Endothelial cell of umbilical vein (primary cell): ENCODE data around the gene CIROP. TPM values are rescaled to one million over a fixed set of nuclear protein-coding genes. Genes with fewer than 3 reads are reported as not detected.

Source experiments
- BruUV-seq: library from RNA; stranded (reverse); fragments of 400-500 nt; replicated peaks from 2 replicates; lab custom pipeline; 2021; lab: Mats Ljungman, UMichigan
- CTCF ChIA-PET: fragments of 300-600, 350-600 bp; sonication (Branson Sonifier 250); formaldehyde crosslinking; loops from one replicate; lab custom pipeline; 2021; ENCODE audit warnings: antibody characterized with exemption, inconsistent platforms; lab: Charles Lee
- POLR2A ChIA-PET: fragments of 300-600, 350-600 bp; sonication (Branson Sonifier 250); formaldehyde crosslinking; loops from one replicate; lab custom pipeline; 2021; ENCODE audit warnings: antibody characterized with exemption, inconsistent platforms; lab: Charles Lee
- DNase-seq: peaks from one replicate; pipeline ENCODE4 v3.0.0-alpha.2; 2011; ENCODE audit warnings: low read depth, low spot score
- FAIRE-seq: peaks from 2 replicates; lab custom pipeline; 2011; peaks lifted over from hg19 to GRCh38; lab: Jason Lieb, UNC
- H2AFZ ChIP-seq: 2 replicates; pipeline ENCODE4 v1.6.0; 2012; ENCODE audit warnings: low read depth, low read length, control low read depth, inconsistent platforms
- H3K27ac ChIP-seq: 2 replicates; pipeline ENCODE4 v1.5.1; 2011; ENCODE audit warnings: low read depth, mild to moderate bottlenecking, control low read depth, low read length, moderate library complexity; ENCODE audit not compliant: insufficient read depth
- H3K27me3 ChIP-seq, 2 experiments: 2 replicates each; pipeline versions ENCODE4 v1.6.0 to v1.6.1; 2011; ENCODE audit warnings: low read length in 2 of 2, mixed read lengths in 1 of 2; ENCODE audit not compliant: control insufficient read depth in 2 of 2, insufficient read depth in 2 of 2
- H3K36me3 ChIP-seq, 2 experiments: 2 replicates in 1 of 2; 3 replicates in 1 of 2; pipeline ENCODE4 v1.5.1; 2011; ENCODE audit warnings: low read length in 2 of 2, mild to moderate bottlenecking in 1 of 2, moderate library complexity in 1 of 2; ENCODE audit not compliant: control insufficient read depth in 2 of 2, insufficient read depth in 2 of 2; ENCODE audit errors: extremely low read depth in 1 of 2
- H3K4me1 ChIP-seq: 3 replicates; pipeline ENCODE4 v1.5.1; 2011; ENCODE audit warnings: mild to moderate bottlenecking, low read length; ENCODE audit not compliant: control insufficient read depth, insufficient read depth; ENCODE audit errors: extremely low read depth
- H3K4me2 ChIP-seq: 2 replicates; pipeline ENCODE4 v1.6.1; 2011; ENCODE audit warnings: low read length, control low read depth, mixed read lengths; ENCODE audit not compliant: insufficient read depth
- H3K4me3 ChIP-seq, 3 experiments: fragments of 200-600 bp in 1 of 3; sonication (generic), shearing (Covaris generic) in 1 of 3; replicated peaks in 1 of 3; 2 replicates each; pipeline ENCODE4 v1.5.1; 2011 to 2016; ENCODE audit warnings: control low read depth in 3 of 3, low read length in 3 of 3, mild to moderate bottlenecking in 2 of 3, inconsistent platforms in 1 of 3, low read depth in 1 of 3, moderate library complexity in 1 of 3; ENCODE audit not compliant: insufficient read depth in 1 of 3
- H3K79me2 ChIP-seq: 2 replicates; pipeline ENCODE4 v1.6.0; 2012; ENCODE audit warnings: low read length, inconsistent platforms; ENCODE audit not compliant: control insufficient read depth, insufficient read depth
- H3K9ac ChIP-seq: replicated peaks from 2 replicates; pipeline ENCODE3; 2011; ENCODE audit warnings: low read length, control low read depth; ENCODE audit not compliant: insufficient read depth; ENCODE audit errors: extremely low read depth
- H3K9me1 ChIP-seq: replicated peaks from 3 replicates; pipeline ENCODE4 v1.6.0; 2011; ENCODE audit warnings: mild to moderate bottlenecking, low read length; ENCODE audit not compliant: control insufficient read depth, insufficient read depth; ENCODE audit errors: extremely low read depth
- H3K9me3 ChIP-seq: replicated peaks from 2 replicates; pipeline ENCODE4 v1.5.1; 2012; ENCODE audit warnings: low read length, inconsistent platforms; ENCODE audit not compliant: control insufficient read depth, insufficient read depth
- H4K20me1 ChIP-seq: replicated peaks from 2 replicates; pipeline ENCODE3; 2011; ENCODE audit warnings: mild to moderate bottlenecking, low read length; ENCODE audit not compliant: control insufficient read depth, insufficient read depth; ENCODE audit errors: extremely low read depth
- EZH2 ChIP-seq: IDR thresholded peaks from 2 replicates; pipeline ENCODE4 v1.6.1; 2012; ENCODE audit warnings: borderline replicate concordance, low read depth, mild to moderate bottlenecking, moderate library complexity, low read length, inconsistent platforms; ENCODE audit not compliant: severe bottlenecking
- FOS ChIP-seq: IDR thresholded peaks from 2 replicates; pipeline ENCODE4 v1.6.1; 2011; ENCODE audit warnings: mild to moderate bottlenecking, low read length, moderate library complexity, borderline replicate concordance; ENCODE audit not compliant: insufficient read depth
- GATA2 ChIP-seq: IDR thresholded peaks from 2 replicates; pipeline ENCODE4 v1.7.0; 2011; ENCODE audit warnings: low read depth, mild to moderate bottlenecking, moderate library complexity, mixed read lengths, low read length; ENCODE audit not compliant: insufficient read length, insufficient read depth
- JUN ChIP-seq: IDR thresholded peaks from 2 replicates; pipeline ENCODE4 v1.6.1; 2011; ENCODE audit warnings: borderline replicate concordance, low read depth; ENCODE audit not compliant: insufficient read length, insufficient read depth
- MAX ChIP-seq: IDR thresholded peaks from 2 replicates; pipeline ENCODE4 v1.6.1; 2011; ENCODE audit not compliant: insufficient read depth, insufficient read length
- MYC ChIP-seq: IDR thresholded peaks from one replicate; pipeline ENCODE4 v1.6.1; 2011; ENCODE audit warnings: mild to moderate bottlenecking, low read depth, low read length
- POLR2A ChIP-seq: IDR thresholded peaks from 2 replicates; pipeline ENCODE4 v1.6.1; 2012; ENCODE audit warnings: low read depth, mild to moderate bottlenecking, control low read depth, low read length
- POLR2AphosphoS5 ChIP-seq: IDR thresholded peaks from 2 replicates; pipeline ENCODE4 v1.6.1; 2012; ENCODE audit warnings: low read depth, mild to moderate bottlenecking, control low read depth, low read length, moderate library complexity; ENCODE audit not compliant: insufficient read depth
- dilution Hi-C: fragments of 300-500 bp; cut with MboI; formaldehyde crosslinking; loops from one replicate; pipeline ENCODE4 v1.15.0; 2019; ENCODE audit warnings: low sequenced_read_pairs; ENCODE audit not compliant: extremely low pct_ligation_motif_present
- intact Hi-C: fragments of 100-400 bp; cut with micrococcal nuclease; formaldehyde crosslinking; loops from one replicate; pipeline ENCODE4 v1.10.0; 2022
- polyA plus RNA-seq, 4 experiments: library from polyadenylated mRNA; depleted of rRNA in 3 of 4; stranded (reverse) in 3 of 4; unstranded in 1 of 4; fragments of >200 nt; gene quantifications; 2 replicates each; pipeline versions ENCODE4 v1.2.1 to v1.2.3, GENCODE V29; 2011 to 2012; ENCODE audit warnings: missing spikeins in 1 of 4
- total RNA-seq: library from RNA; stranded (reverse); gene quantifications from 2 replicates; pipeline ENCODE4 v1.2.3, GENCODE V29; 2021
- TF ChIP-seq, protein P1 (sequence below), 2 donors: IDR thresholded peaks; 1 replicate in 1 of 2; 2 replicates in 1 of 2; pipeline ENCODE4 v1.5.1; 2011; ENCODE audit warnings: low read length in 2 of 2, mild to moderate bottlenecking in 2 of 2, moderate library complexity in 2 of 2, control low read depth in 1 of 2, inconsistent platforms in 1 of 2, low read depth in 1 of 2; ENCODE audit not compliant: insufficient read depth in 1 of 2; ENCODE audit errors: extremely low read depth in 1 of 2

CIROP gene
- total and polyA plus RNA-seq, 2 donors (not counting 3 experiments of a cell fraction or from before 2014, with no cell fraction given) = not detected

GRCh38 chr14:23129759-23130316 lies 25.0 kb upstream of the CIROP start:
- no peak overlapping the region for H3K4me3 ChIP-seq
- H3K36me3 ChIP-seq = no peaks in the 10 kb centered on the region
- CTCF ChIA-PET = interaction anchor here (0.8 to 14.5 kb wide), 5 partner anchors 9 to 53 kb away, joined by 3 to 1289 read pairs (median 6); partner anchors contain the start of gene SLC7A8
- peaks cover 27% of the 10 kb centered on the region for H3K4me1 ChIP-seq
- no peak overlapping the region for H3K9ac ChIP-seq
- peak; percentile 73 for FAIRE-seq
- H4K20me1 ChIP-seq = no peaks in the 10 kb centered on the region
- no TSS peak for BruUV-seq
- peak overlapping the region; percentile 31 for H3K4me2 ChIP-seq
- POLR2A ChIA-PET = no interaction called here
- intact Hi-C loops = no loop called here
- no peaks in the 10 kb centered on the region for H3K9me1 ChIP-seq
- dilution Hi-C loops = no loop called here
- no peaks in the 10 kb centered on the region for H3K79me2 ChIP-seq
- H3K9me3 ChIP-seq = no peaks in the 10 kb centered on the region
- TF ChIP-seq FOS (peak; percentile 67), POLR2A (no peak), MYC (no peak), EZH2 (no peak), JUN (peak; percentile 11), POLR2AphosphoS5 (no peak), MAX (no peak), GATA2 (peak; percentile 22)
- TF ChIP-seq, protein P1, sequence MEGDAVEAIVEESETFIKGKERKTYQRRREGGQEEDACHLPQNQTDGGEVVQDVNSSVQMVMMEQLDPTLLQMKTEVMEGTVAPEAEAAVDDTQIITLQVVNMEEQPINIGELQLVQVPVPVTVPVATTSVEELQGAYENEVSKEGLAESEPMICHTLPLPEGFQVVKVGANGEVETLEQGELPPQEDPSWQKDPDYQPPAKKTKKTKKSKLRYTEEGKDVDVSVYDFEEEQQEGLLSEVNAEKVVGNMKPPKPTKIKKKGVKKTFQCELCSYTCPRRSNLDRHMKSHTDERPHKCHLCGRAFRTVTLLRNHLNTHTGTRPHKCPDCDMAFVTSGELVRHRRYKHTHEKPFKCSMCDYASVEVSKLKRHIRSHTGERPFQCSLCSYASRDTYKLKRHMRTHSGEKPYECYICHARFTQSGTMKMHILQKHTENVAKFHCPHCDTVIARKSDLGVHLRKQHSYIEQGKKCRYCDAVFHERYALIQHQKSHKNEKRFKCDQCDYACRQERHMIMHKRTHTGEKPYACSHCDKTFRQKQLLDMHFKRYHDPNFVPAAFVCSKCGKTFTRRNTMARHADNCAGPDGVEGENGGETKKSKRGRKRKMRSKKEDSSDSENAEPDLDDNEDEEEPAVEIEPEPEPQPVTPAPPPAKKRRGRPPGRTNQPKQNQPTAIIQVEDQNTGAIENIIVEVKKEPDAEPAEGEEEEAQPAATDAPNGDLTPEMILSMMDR (IDR thresholded peaks at IDR 0.05; ENCODE audit: extremely low read depth in 1 of 2, insufficient read depth in 1 of 2, low read depth in 1 of 2, low read length in 2 of 2) = no peak
- H2AFZ ChIP-seq = no peak overlapping the region
- H3K27ac ChIP-seq = no peak overlapping the region
- H3K27me3 ChIP-seq = no peaks in the 10 kb centered on the region
- DNase-seq = peak; percentile 57
